ENCODE data around the gene BANF1.

Gene BANF1

DNA sequence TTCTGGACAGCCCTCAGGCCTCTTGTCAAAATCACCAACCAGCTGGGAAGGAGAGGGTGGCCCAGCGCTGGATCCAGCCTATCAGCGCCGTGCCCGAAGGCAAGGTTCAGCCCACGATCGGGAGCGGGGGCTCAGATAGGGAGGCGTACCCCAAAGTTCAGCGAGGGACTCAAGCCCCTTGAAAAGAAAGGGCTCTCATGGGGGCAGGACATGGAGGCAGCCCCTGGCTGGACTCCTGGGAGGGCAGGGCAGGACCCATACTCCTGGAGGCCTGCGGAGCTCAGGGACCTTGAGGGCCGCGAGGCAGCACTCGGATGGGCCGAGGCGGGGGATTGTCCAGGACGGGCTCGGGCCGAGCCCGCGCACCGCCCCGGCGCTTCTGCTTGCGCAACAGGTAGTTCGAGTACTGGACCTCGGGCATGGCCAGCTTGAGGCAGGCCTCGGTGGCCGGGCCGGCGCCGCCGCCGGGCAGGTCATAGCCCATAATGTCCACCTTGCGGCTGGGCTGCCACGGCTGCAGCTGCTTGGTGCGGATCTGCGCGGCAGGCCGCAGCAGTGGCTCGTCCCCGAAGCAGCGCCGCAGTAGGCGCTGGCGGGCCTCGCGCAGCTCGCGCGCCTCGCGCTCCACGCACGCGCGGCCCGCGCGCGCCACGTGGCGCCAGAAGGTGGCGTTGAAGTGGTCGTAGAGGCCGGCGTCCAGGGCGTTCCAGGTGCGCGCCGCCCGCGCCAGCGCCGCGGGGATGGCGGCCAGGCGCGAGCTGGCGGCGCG, 40.1 kb downstream of the BANF1 start:
- no peaks in the 10 kb centered on the region; the same call in 1 of the 2 replicates for H3F3A ChIP-seq (ENCODE audit: control insufficient read depth, insufficient read depth)
- H3K36me3 ChIP-seq (ENCODE audit: control insufficient read depth, low read length): no peaks in the 10 kb centered on the region
- no peaks in the 10 kb centered on the region for H4K20me1 ChIP-seq (ENCODE audit: control insufficient read depth, insufficient read depth, low read depth, low read length)
- H3K4me3 ChIP-seq (ENCODE audit: low read length): no peak overlapping the region
- H3K79me2 ChIP-seq (ENCODE audit: control insufficient read depth, low read length): no peaks in the 10 kb centered on the region
- no peaks in the 10 kb centered on the region for H3K9me3 ChIP-seq (ENCODE audit: control insufficient read depth, insufficient read depth, low read length)
- H3K4me1 ChIP-seq (ENCODE audit: control insufficient read depth, low read length): peaks cover 8% of the 10 kb centered on the region
- no peak overlapping the region for H3K4me2 ChIP-seq (ENCODE audit: low read length)
- H3K9me2 ChIP-seq (replicated peaks; ENCODE audit: control insufficient read depth, low read length): no peaks in the 10 kb centered on the region
- H3K27ac ChIP-seq (ENCODE audit: low read depth, low read length): no peak overlapping the region
- no peaks in the 10 kb centered on the region; the same call in 1 of the 2 replicates for H3K27me3 ChIP-seq (ENCODE audit: control insufficient read depth, low read length)
- TF ChIP-seq, protein P1, sequence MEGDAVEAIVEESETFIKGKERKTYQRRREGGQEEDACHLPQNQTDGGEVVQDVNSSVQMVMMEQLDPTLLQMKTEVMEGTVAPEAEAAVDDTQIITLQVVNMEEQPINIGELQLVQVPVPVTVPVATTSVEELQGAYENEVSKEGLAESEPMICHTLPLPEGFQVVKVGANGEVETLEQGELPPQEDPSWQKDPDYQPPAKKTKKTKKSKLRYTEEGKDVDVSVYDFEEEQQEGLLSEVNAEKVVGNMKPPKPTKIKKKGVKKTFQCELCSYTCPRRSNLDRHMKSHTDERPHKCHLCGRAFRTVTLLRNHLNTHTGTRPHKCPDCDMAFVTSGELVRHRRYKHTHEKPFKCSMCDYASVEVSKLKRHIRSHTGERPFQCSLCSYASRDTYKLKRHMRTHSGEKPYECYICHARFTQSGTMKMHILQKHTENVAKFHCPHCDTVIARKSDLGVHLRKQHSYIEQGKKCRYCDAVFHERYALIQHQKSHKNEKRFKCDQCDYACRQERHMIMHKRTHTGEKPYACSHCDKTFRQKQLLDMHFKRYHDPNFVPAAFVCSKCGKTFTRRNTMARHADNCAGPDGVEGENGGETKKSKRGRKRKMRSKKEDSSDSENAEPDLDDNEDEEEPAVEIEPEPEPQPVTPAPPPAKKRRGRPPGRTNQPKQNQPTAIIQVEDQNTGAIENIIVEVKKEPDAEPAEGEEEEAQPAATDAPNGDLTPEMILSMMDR (IDR thresholded peaks at IDR 0.05; ENCODE audit: low read depth, low read length, poor library complexity, severe bottlenecking): no peak
- no peak for TF ChIP-seq EZH2phosphoT487 (IDR thresholded peaks at IDR 0.05; ENCODE audit: borderline replicate concordance, low read length)

DNA sequence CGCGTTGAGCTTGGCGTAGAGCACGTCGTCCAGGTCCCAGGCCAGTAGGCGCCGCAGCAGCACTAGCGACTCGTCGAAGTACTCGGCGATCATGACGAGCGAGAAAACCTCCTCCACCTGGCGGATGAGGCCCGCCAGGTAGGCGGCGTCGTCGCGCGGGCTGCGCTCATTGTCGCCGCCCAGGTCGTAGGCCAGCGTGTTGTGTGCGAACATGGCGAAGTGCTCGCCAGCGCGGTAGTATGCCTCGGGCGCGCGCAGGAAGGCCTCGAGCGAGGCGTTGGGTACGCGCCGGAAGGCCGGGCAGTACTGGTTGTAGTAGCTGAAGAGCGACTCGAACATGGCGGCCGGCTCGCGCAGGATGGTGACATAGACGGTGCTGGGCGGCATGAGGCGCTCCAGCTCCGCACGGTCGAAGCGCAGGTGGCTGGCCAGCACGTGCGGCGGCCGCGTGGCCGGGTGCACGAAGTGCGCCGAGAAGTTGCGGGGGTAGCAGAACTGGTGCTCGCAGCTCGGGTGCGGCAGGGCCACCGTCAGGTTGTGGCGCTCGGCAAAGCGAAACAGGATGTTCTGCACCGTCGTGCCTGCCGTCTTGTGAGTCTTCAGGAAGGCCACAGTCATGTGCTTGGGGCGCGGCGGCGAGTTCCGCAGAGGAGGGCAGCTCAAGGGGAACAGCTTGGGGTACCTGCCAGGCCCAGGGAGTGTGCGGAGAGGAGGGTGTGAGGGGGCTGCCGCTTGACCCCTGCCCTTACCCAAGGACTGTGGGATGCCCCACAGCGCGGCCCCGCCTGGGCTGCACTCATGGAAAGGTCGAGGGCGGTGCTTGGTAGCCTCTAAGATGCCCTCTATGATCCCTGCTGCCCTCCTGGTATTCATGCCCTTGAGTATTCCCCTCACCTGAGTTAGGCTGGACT, 40.9 kb downstream of the BANF1 start:
- H3F3A ChIP-seq (ENCODE audit: control insufficient read depth, insufficient read depth): no peaks in the 10 kb centered on the region; the same call in 1 of the 2 replicates
- H3K4me1 ChIP-seq (ENCODE audit: control insufficient read depth, low read length): peaks cover 8% of the 10 kb centered on the region
- H3K79me2 ChIP-seq (ENCODE audit: control insufficient read depth, low read length): no peaks in the 10 kb centered on the region
- no peak overlapping the region for H3K4me3 ChIP-seq (ENCODE audit: low read length)
- no peaks in the 10 kb centered on the region for H3K9me3 ChIP-seq (ENCODE audit: control insufficient read depth, insufficient read depth, low read length)
- H4K20me1 ChIP-seq (ENCODE audit: control insufficient read depth, insufficient read depth, low read depth, low read length): no peaks in the 10 kb centered on the region
- H3K4me2 ChIP-seq (ENCODE audit: low read length): no peak overlapping the region
- no peak overlapping the region for H3K27ac ChIP-seq (ENCODE audit: low read depth, low read length)
- no peaks in the 10 kb centered on the region; the same call in 1 of the 2 replicates for H3K27me3 ChIP-seq (ENCODE audit: control insufficient read depth, low read length)
- no peaks in the 10 kb centered on the region for H3K36me3 ChIP-seq (ENCODE audit: control insufficient read depth, low read length)
- H3K9me2 ChIP-seq (replicated peaks; ENCODE audit: control insufficient read depth, low read length): no peaks in the 10 kb centered on the region
- TF ChIP-seq EZH2phosphoT487 (IDR thresholded peaks at IDR 0.05; ENCODE audit: borderline replicate concordance, low read length): no peak
- TF ChIP-seq, protein P1 (IDR thresholded peaks at IDR 0.05; ENCODE audit: low read depth, low read length, poor library complexity, severe bottlenecking): no peak

DNA sequence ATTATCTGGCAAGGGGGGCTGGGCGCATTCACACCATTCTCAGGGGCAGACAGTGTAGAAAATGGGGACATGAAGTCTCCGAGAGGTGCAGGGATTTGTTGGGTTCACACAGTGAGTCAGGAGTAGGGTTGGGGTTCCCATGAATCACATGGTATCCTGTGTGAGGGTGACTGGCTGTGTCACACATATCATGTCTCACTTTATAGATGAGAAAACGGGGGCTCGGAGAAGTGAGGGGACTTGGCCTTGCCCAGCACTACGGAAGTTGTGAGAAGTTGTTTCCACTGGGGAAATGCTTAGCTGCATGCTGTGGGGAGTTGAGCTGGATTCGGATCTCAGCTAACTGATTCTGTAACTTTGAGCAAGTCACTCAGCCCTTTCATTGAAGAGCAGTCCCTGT, 42.5 kb downstream of the BANF1 start:
- Histone ChIP-seq H3K79me2 (ENCODE audit: control insufficient read depth, low read length) (no peaks in the 10 kb centered on the region), H3K4me3 (ENCODE audit: low read length) (peak overlapping the region; percentile 34), H3F3A (ENCODE audit: control insufficient read depth, insufficient read depth) (no peaks in the 10 kb centered on the region; the same call in 1 of the 2 replicates), H4K20me1 (ENCODE audit: control insufficient read depth, insufficient read depth, low read depth, low read length) (no peaks in the 10 kb centered on the region), H3K4me1 (ENCODE audit: control insufficient read depth, low read length) (peaks cover 15% of the 10 kb centered on the region), H3K27me3 (ENCODE audit: control insufficient read depth, low read length) (no peaks in the 10 kb centered on the region; the same call in 1 of the 2 replicates), H3K27ac (ENCODE audit: low read depth, low read length) (no peak overlapping the region), H3K4me2 (ENCODE audit: low read length) (peak overlapping the region; percentile 50), H3K9me3 (ENCODE audit: control insufficient read depth, insufficient read depth, low read length) (no peaks in the 10 kb centered on the region), H3K9me2 (replicated peaks; ENCODE audit: control insufficient read depth, low read length) (no peaks in the 10 kb centered on the region), H3K36me3 (ENCODE audit: control insufficient read depth, low read length) (no peaks in the 10 kb centered on the region)
- TF ChIP-seq, protein P1 (IDR thresholded peaks at IDR 0.05; ENCODE audit: low read depth, low read length, poor library complexity, severe bottlenecking): no peak
- no peak for TF ChIP-seq EZH2phosphoT487 (IDR thresholded peaks at IDR 0.05; ENCODE audit: borderline replicate concordance, low read length)
